HG03039 (cell line): ENCODE data around the gene PPARGC1A.

Experiments
- ATAC-seq: cut with Tn5 transposase; IDR thresholded peaks from one replicate; pipeline ENCODE4 v1.9.1; 2021; ENCODE audit warnings: mild to moderate bottlenecking, moderate library complexity; ENCODE audit not compliant: unreplicated experiment

The PPARGC1A gene

GRCh38 chr4:23911675-23912455 lies 22.0 kb upstream of the PPARGC1A start:
- no peak for ATAC-seq

GRCh38 chr4:23909671-23910070 lies 19.8 kb upstream of the PPARGC1A start:
- ATAC-seq = no peak

GRCh38 chr4:23906839-23907238 lies 17.0 kb upstream of the PPARGC1A start:
- ATAC-seq = no peak

- no peak for ATAC-seq
Measured at GRCh38 chr4:23904639-23905071, 14.8 kb upstream of the PPARGC1A start.

DNA sequence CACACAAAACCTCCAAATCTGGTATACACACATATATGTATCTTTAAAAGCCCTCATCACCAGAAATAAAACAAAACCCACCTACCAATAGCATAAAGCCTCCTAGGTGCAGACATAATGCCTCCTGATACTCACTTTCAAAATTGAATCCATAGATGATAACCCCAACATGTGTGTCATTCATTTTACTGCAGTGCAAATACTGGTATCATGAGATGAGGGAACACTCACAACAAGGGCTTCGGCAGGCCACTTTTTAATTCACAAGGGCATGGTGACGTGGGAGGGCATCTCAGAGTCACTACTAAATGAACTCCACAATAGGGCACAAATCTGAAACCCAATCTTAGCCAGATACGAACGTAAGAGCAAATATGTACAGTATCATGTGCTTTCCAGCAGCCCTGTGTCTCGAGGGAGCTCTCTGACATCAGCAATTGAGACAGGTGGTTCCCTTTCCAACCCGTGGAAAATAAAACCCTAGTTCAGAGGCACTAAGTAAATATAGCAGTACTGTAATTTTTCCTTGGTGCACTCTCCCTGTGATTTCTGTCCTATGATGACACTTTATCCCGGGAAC lies 14.1 kb upstream of the PPARGC1A start:
- ATAC-seq = no peak

DNA sequence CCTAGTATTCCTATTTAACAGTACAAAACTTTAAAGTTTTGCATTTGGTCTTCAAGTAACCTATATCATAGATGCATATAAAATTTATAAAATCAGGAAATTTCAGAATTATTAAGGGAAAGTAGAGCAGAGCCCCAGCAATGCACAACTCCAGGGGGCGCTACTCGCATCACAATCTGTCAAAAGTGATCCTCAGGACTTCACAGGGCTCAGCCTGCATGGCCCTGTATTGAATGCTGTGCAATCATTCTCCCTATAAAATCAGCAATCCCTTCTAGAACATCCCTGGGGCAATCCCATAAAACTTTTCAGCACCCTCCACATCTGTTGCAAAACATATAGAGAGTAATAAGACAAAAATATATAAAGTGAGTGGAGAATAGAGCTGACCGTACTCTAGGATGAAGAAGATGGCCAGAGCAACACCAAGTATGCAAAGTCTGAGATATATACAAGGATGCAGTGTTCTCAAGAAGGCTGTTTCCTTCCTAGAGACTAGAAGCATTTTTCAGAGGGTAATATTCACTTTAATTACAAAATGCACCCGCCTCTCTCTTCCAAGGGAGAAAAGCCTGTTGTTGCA lies 12.5 kb upstream of the PPARGC1A start:
- no peak for ATAC-seq

DNA sequence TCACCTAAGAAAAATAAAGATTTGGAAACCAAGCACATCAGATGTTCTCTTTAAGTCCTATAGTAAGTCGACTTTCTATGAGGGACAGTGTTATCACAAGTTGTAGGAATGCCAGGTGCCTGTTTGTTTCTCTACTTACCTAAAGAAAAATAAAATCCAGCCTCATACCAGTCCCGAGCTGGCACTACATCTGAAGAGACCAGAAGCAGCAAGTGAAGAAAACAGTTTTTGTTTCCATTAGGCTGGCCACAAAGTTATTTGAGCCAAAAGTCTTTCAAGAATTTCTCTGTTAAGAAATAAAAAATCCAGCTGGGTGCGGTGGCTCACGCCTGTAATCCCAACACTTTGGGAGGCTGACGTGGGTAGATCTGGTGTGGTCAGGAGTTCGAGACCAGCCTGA lies 10.8 kb upstream of the PPARGC1A start:
- ATAC-seq = no peak

DNA sequence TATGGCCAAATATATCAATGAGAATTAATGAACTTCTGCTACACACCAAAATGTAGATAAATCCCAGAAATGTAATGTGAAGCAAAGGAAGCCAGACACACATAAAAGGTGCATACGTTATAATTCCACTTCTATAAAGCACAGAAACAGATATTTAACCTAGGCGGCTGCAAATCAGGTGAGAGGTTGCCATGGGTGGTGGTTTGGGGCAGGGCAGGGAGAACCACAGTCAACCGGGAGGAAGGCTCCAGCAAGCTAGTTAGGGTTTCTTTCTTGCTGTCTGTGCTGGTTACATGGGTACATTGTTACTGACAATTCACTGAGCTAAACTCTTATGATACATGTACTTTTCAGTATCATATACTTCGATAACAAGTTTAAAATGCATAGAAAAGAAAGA lies 9.7 kb upstream of the PPARGC1A start:
- no peak for ATAC-seq

- ATAC-seq = no peak
Measured at GRCh38 chr4:23897564-23898109, 7.8 kb upstream of the PPARGC1A start.

- no peak for ATAC-seq
Measured at GRCh38 chr4:23894021-23894420, 4.2 kb upstream of the PPARGC1A start.

- ATAC-seq = no peak
Measured at GRCh38 chr4:23891064-23891421, 1.2 kb upstream of the PPARGC1A start.

GRCh38 chr4:23890369-23891063 lies 669 bp upstream of the PPARGC1A start:
- ATAC-seq = no peak

- ATAC-seq = no peak
Measured at GRCh38 chr4:23889391-23889790, 456 bp downstream of the PPARGC1A start.

DNA sequence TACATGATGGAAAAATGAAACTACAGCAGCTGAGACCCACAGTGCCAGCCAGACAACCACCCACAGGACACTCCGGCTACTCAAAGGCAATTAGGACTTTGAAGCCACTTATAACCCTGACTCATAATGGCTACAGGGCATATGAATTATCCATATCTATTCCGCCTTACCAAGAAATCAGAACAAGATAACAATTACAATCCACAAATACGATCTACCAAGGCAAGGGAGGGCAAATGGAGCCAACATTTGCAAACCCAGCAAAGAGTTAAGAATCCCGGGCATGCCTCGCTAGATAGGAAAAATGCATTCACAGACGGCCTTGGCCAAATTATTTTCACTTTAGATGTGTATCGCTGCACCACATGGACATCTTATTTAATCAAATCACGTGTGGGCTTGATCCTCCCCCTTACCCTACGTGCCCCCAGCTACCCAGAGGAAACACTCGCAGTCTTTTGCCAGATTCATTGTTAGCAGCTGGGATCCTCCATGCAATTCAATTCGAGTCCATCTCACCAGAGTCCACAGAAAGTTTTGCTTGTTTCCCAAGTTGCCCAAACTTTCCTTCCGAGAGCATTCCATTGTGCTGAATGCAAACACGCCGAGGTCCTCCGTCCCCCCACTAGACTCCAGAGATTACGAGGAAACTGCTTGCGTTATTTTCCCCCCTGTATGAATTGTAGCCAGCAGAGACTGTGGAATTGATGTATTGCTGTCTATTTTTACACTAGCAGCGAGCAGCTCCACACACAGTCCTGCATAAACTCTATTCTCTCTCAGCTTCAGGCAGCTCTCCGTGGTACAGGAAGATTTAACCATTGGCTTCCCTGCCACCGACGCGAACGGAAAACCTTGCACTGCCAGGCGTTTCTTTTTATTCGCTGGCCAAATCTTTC lies 1.2 kb downstream of the PPARGC1A start:
- ATAC-seq = no peak

DNA sequence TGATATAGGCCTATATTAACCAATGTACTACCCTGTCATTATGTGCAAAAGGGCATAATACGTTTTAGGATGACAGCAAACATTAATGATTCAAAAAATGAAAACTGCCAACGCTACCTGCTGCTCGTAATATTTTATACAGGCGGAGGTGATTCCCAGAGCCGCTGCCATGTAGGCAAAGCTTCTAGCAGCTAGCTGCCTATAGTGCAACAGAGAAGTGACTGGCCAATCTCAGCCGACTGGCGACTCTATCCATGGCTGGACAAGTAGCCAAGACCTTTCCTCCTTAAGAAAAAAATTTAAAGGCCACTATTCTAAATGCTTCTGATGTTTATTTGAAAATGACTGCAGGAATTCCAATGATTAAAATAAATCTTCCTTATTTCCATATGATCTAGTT lies 1.9 kb downstream of the PPARGC1A start:
- ATAC-seq = no peak

- no peak for ATAC-seq
Measured at GRCh38 chr4:23887173-23887572, 2.7 kb downstream of the PPARGC1A start.

DNA sequence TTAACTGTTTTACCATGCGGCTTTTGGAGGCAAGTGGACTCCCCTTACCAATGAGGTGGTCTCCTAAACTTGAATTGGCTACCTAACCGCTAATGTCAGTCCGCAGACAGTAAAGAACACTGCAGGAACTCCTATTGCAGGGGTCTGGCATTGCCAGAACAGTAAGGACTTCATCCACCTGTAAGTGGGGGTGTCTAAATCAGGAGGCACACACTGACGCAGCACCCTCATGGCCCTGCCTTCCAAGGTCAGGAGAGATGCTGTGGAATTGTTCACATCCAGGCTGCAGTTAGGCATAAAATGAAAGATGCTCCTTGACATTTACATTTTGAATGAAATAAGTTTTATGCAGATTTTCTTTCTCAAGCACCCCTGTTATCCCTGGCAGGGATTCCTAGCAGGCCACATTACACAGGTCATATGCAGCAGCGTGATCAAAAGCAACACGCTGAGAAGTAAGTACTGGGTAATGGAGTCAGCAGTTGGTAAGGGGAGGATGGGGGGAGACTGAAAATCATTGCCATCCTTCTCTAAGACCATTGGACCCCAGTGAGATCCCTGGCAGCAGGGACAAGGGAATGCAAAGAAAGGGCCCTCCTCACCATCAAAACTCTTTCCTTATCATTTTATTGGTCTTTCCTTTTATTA lies 3.8 kb downstream of the PPARGC1A start:
- ATAC-seq = no peak

DNA sequence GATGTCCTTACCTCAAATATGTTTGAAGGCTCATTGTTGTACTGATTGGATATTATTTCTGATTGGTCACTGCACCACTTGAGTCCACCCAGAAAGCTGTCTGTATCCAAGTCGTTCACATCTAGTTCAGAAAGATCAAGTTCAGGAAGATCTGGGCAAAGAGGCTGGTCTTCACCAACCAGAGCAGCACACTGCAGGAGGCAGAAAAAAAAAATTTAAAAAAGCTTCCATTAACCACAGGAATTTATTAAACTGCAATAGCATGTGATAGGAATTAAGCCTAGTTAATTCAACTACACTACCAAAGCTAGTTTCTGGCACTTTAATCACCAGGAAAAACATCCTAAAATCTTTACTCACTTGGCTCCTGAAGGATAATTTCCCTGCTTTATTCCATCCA lies 5.1 kb downstream of the PPARGC1A start:
- no peak for ATAC-seq

DNA sequence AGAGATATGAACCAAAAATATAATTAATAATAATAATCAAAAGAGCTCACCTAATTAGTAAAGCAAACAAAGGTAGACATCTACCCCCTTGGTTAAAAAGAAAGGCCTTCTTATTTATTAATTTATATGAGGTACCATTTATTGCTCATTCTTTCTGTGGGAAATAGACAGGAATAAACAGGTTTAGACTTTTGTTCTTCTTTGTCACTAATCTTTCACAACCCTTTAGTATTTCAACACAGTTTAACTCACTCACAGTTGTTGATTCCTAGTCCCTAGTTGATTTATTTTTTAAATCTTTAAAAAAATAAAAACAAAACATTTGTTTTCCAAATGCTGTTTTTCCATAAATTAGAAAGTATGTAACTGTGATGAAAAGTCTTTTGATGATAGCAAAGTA lies 5.6 kb downstream of the PPARGC1A start:
- ATAC-seq = no peak

DNA sequence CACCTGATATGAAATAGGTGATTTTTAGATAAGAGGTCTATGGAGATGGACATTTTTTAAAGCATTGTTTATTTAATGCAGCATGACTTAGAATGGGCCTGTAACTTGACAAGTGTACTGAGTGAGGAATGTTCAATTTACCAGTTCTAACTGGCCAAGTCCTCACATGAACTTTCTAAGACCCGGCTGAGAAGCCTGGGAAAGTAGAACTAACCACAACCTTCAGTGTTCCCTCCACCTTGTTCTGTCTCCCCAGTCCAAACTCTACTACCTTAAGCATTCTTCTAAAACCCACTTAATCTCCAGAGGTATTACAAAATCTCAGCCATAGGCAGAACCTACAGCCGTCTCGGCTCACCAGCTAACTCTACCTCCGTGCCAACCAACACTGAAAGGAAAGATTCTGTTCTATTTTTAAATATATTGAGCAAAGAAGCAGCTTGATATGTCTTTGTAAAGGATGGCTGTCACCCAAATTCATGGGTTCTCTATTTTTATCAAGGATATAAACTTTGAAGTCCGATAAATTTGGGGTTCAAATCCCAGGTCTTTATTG lies 6.8 kb downstream of the PPARGC1A start:
- ATAC-seq = no peak
